Upper lobe of left lung (tissue), 6 donors: ENCODE data around the gene NAV2. TPM values are rescaled to one million over a fixed set of nuclear protein-coding genes. Genes with fewer than 3 reads are reported as not detected.
A peak's percentile ranks its signal among the peaks of the same experiment; 100 is the strongest.

Source experiments
- ATAC-seq, 2 donors: fragments of 200-7000 bp; cut with Tn5 transposase; one replicate each; pipeline ENCODE4 v1.9.1; 2022; ENCODE audit warnings: mild to moderate bottlenecking in 2 of 2, moderate library complexity in 2 of 2; ENCODE audit not compliant: low FRiP score in 2 of 2
- DNase-seq, 2 donors: peaks; one replicate each; pipeline ENCODE4 v3.0.0-alpha.2; 2019 to 2020
- H3K27ac ChIP-seq, 4 donors: fragments of 200-600 bp; sonication (generic); one replicate each; pipeline ENCODE4 v1.5.1; 2016 to 2019
- H3K27me3 ChIP-seq, 4 donors: fragments of 200-600 bp; sonication (generic); one replicate each; pipeline ENCODE4 v1.5.1; 2017 to 2019
- H3K36me3 ChIP-seq, 4 donors: fragments of 200-600 bp; sonication (generic); one replicate each; pipeline ENCODE4 v1.5.1; 2016 to 2019
- H3K4me1 ChIP-seq, 4 donors: fragments of 200-600 bp; sonication (generic); one replicate each; pipeline ENCODE4 v1.5.1; 2018 to 2019
- H3K4me3 ChIP-seq, 4 donors: fragments of 200-600 bp; sonication (generic); one replicate each; pipeline ENCODE4 v1.5.1; 2017 to 2019; ENCODE audit warnings: mild to moderate bottlenecking in 2 of 4, moderate library complexity in 1 of 4
- H3K9me3 ChIP-seq, 4 donors: fragments of 200-600 bp; sonication (generic); one replicate each; pipeline ENCODE4 v1.5.1; 2018 to 2019
- CTCF ChIP-seq, 6 experiments: fragments of 450-650 bp in 4 of 6; fragments of 200-600 bp in 2 of 6; sonication (generic) in 2 of 6; IDR thresholded peaks; one replicate each; pipeline ENCODE4 v1.5.1; 2016 to 2019; ENCODE audit warnings: antibody characterized with exemption in 6 of 6
- EP300 ChIP-seq, 4 donors: sonication (generic); formaldehyde crosslinking; IDR thresholded peaks; one replicate each; pipeline ENCODE4 v1.5.1; 2017; ENCODE audit warnings: antibody characterized with exemption in 4 of 4, control low read depth in 2 of 4
- POLR2A ChIP-seq, 4 donors: fragments of 450-650 bp; IDR thresholded peaks; one replicate each; pipeline ENCODE4 v1.5.1; 2016 to 2017; ENCODE audit warnings: antibody characterized with exemption in 4 of 4, mild to moderate bottlenecking in 2 of 4
- POLR2AphosphoS5 ChIP-seq, 2 donors: sonication (generic); formaldehyde crosslinking; IDR thresholded peaks; one replicate each; pipeline ENCODE4 v1.5.1; 2017; ENCODE audit warnings: antibody characterized with exemption in 2 of 2
- WGBS, 2 donors: methylation state at CpG; one replicate each; pipeline ENCODE4 v1.1.5; 2017 to 2018; 5-methylcytosine and 5-hydroxymethylcytosine counted together
- total RNA-seq, 6 donors: library from RNA; depleted of rRNA in 4 of 6; stranded (reverse); fragments of >200 nt in 4 of 6; gene quantifications; one replicate each; pipeline versions ENCODE4 v1.1.0 to v1.2.1, GENCODE V29; 2016 to 2021
- donor health status: DM: no; HTN: no; CAD: no; lungs with moderate emphysema.
- donor health status: DM: no; HTN: yes; CAD: no; lungs with severe emphysema.

The NAV2 gene
- total RNA-seq, 6 donors from 2014 or later, result 40.5 to 61.4 (median 52.3) TPM

GRCh38 chr11:19715373-19715772, 2.7 kb downstream of the NAV2 start:
- Histone ChIP-seq H3K4me1 (peaks cover 32 to 37% (median 34%) of the 10 kb centered on the region in 4 donors), H3K9me3 (no peaks in the 10 kb centered on the region), H3K4me3 (peak overlapping the region in 1 of 4 donors; percentile 69), H3K36me3 (no peaks in the 10 kb centered on the region), H3K27ac (peak overlapping the region; percentile 3 to 60 (median 47)), H3K27me3 (peaks cover 0 to 12% (median 6%) of the 10 kb centered on the region in 4 donors)
- 57 to 67% methylated on average over 3 to 6 of the region's 6 CpGs for WGBS, 2 donors
- TF ChIP-seq CTCF (IDR thresholded peaks at IDR 0.05), result no peak
- TF ChIP-seq EP300 (IDR thresholded peaks at IDR 0.05), result peak in 1 of 4 donors; percentile 39
- peak in 1 of 2 donors; percentile 26 for TF ChIP-seq POLR2AphosphoS5 (IDR thresholded peaks at IDR 0.05)
- DNase-seq (no peak), ATAC-seq (no peak)

- no peak overlapping the region for H3K4me3 ChIP-seq
- H3K4me1 ChIP-seq, result peaks cover 22 to 27% (median 23%) of the 10 kb centered on the region in 4 donors
- no peak for DNase-seq
- no peak overlapping the region for H3K27ac ChIP-seq
- no peaks in the 10 kb centered on the region for H3K9me3 ChIP-seq
- ATAC-seq, result no peak
- TF ChIP-seq POLR2A (IDR thresholded peaks at IDR 0.05), result no peak
- no peaks in the 10 kb centered on the region for H3K36me3 ChIP-seq
- peaks cover 0 to 12% (median 6%) of the 10 kb centered on the region in 4 donors for H3K27me3 ChIP-seq
- 77 to 89% methylated on average over 1 of the region's 1 CpG for WGBS, 2 donors
Measured at GRCh38 chr11:19718051-19718450, 5.4 kb downstream of the NAV2 start.

GRCh38 chr11:19718951-19719350, 6.3 kb downstream of the NAV2 start:
- Histone ChIP-seq H3K27me3 (peaks cover 0 to 3% (median 0%) of the 10 kb centered on the region in 4 donors), H3K9me3 (no peaks in the 10 kb centered on the region), H3K4me1 (peaks cover 18 to 26% (median 20%) of the 10 kb centered on the region in 4 donors), H3K36me3 (no peaks in the 10 kb centered on the region), H3K27ac (no peak overlapping the region), H3K4me3 (no peak overlapping the region)
- ATAC-seq (no peak), DNase-seq (no peak)
- TF ChIP-seq POLR2AphosphoS5 (IDR thresholded peaks at IDR 0.05), result no peak
- no peak for TF ChIP-seq EP300 (IDR thresholded peaks at IDR 0.05)
- no peak for TF ChIP-seq CTCF (IDR thresholded peaks at IDR 0.05)
- no peak for TF ChIP-seq POLR2A (IDR thresholded peaks at IDR 0.05)
- 93 to 95% methylated on average over 4 of the region's 4 CpGs for WGBS, 2 donors

- 93 to 100% methylated on average over 1 of the region's 1 CpG for WGBS, 2 donors
- ATAC-seq (no peak), DNase-seq (no peak)
- Histone ChIP-seq H3K9me3 (no peaks in the 10 kb centered on the region), H3K4me3 (no peak overlapping the region), H3K27me3 (no peaks in the 10 kb centered on the region), H3K4me1 (peaks cover 8 to 26% (median 13%) of the 10 kb centered on the region in 4 donors), H3K27ac (no peak overlapping the region), H3K36me3 (no peaks in the 10 kb centered on the region)
- TF ChIP-seq CTCF (IDR thresholded peaks at IDR 0.05), result no peak
- TF ChIP-seq POLR2A (IDR thresholded peaks at IDR 0.05), result no peak
- TF ChIP-seq EP300 (IDR thresholded peaks at IDR 0.05), result no peak
Measured at GRCh38 chr11:19719960-19720359, 7.3 kb downstream of the NAV2 start.

GRCh38 chr11:19721176-19721575, 8.5 kb downstream of the NAV2 start:
- Histone ChIP-seq H3K27ac (no peak overlapping the region), H3K9me3 (no peaks in the 10 kb centered on the region), H3K27me3 (no peaks in the 10 kb centered on the region), H3K4me1 (peaks cover 6 to 31% (median 15%) of the 10 kb centered on the region in 4 donors), H3K36me3 (no peaks in the 10 kb centered on the region), H3K4me3 (no peak overlapping the region)
- TF ChIP-seq POLR2A (IDR thresholded peaks at IDR 0.05) (no peak), EP300 (IDR thresholded peaks at IDR 0.05) (no peak), POLR2AphosphoS5 (IDR thresholded peaks at IDR 0.05) (no peak), CTCF (IDR thresholded peaks at IDR 0.05) (no peak)
- ATAC-seq (no peak), DNase-seq (no peak)
- 69 to 93% methylated on average over 2 of the region's 2 CpGs for WGBS, 2 donors
